Measurements from ENCODE around the gene TNNC1.

Gene TNNC1

GRCh38 chr3:52441772-52442332, 12.0 kb downstream of the TNNC1 start:
- DNase-seq: no peak

- no peak for DNase-seq
Measured at GRCh38 chr3:52441091-52441771, 12.6 kb downstream of the TNNC1 start.

GRCh38 chr3:52440671-52441070, 13.2 kb downstream of the TNNC1 start:
- no peak for DNase-seq

GRCh38 chr3:52440249-52440551, 13.6 kb downstream of the TNNC1 start:
- no peak for DNase-seq

GRCh38 chr3:52439426-52440248, 14.2 kb downstream of the TNNC1 start:
- DNase-seq: no peak

- DNase-seq: no peak
Measured at GRCh38 chr3:52438579-52439425, 15.0 kb downstream of the TNNC1 start.

- no peak for DNase-seq
Measured at GRCh38 chr3:52438104-52438376, 15.8 kb downstream of the TNNC1 start.

- no peak for DNase-seq
Measured at GRCh38 chr3:52437326-52438103, 16.3 kb downstream of the TNNC1 start.

- DNase-seq: no peak
Measured at GRCh38 chr3:52436500-52437149, 17.2 kb downstream of the TNNC1 start.

GRCh38 chr3:52435246-52436101, 18.4 kb downstream of the TNNC1 start:
- no peak for DNase-seq

- no peak for DNase-seq
Measured at GRCh38 chr3:52434491-52435115, 19.2 kb downstream of the TNNC1 start.

GRCh38 chr3:52433996-52434479, 19.8 kb downstream of the TNNC1 start:
- DNase-seq: no peak

GRCh38 chr3:52433328-52433995, 20.4 kb downstream of the TNNC1 start:
- no peak for DNase-seq

- DNase-seq: no peak
Measured at GRCh38 chr3:52432691-52433141, 21.1 kb downstream of the TNNC1 start.

- DNase-seq: no peak
Measured at GRCh38 chr3:52432225-52432624, 21.6 kb downstream of the TNNC1 start.

GRCh38 chr3:52431459-52432223, 22.2 kb downstream of the TNNC1 start:
- no peak for DNase-seq

- no peak for DNase-seq
Measured at GRCh38 chr3:52430416-52430810, 23.4 kb downstream of the TNNC1 start.

GRCh38 chr3:52429779-52430415, 23.9 kb downstream of the TNNC1 start:
- peak; percentile 12 for DNase-seq

- no peak for DNase-seq
Measured at GRCh38 chr3:52429031-52429430, 24.8 kb downstream of the TNNC1 start.

Data from NCI-H146 (cell line).